ENCODE measurements around the gene SLC30A9.

Gene SLC30A9

GRCh38 chr4:41977709-41978108 lies 12.6 kb upstream of the SLC30A9 start:
- Histone ChIP-seq H3K4me3 (ENCODE audit: low read depth, low read length) (no peak overlapping the region), H3K27ac (no peak overlapping the region), H3K9me3 (ENCODE audit: severe bottlenecking) (no peaks in the 10 kb centered on the region), H3K36me3 (no peaks in the 10 kb centered on the region), H3K27me3 (ENCODE audit: insufficient read depth, low read depth, severe bottlenecking) (no peaks in the 10 kb centered on the region)
- no peak for DNase-seq
- TF ChIP-seq CTCF (IDR thresholded peaks at IDR 0.05; ENCODE audit: low read depth, low read length): no peak

GRCh38 chr4:41981456-41981855 lies 8.9 kb upstream of the SLC30A9 start, which contains the start of gene DCAF4L1:
Gene DCAF4L1 (plus strand): TSS chr4:41981756. CDS start chr4:41981793, 37 bp downstream.
- no peak for DNase-seq
- H3K27me3 ChIP-seq (ENCODE audit: insufficient read depth, low read depth, severe bottlenecking): no peaks in the 10 kb centered on the region
- no peaks in the 10 kb centered on the region for H3K9me3 ChIP-seq (ENCODE audit: severe bottlenecking)
- H3K27ac ChIP-seq: no peak within 1 kb of the TSS
- H3K4me3 ChIP-seq (ENCODE audit: low read depth, low read length): no peak within 1 kb of the TSS
- no peaks in the 10 kb centered on the region for H3K36me3 ChIP-seq
- TF ChIP-seq CTCF (IDR thresholded peaks at IDR 0.05; ENCODE audit: low read depth, low read length): no peak

GRCh38 chr4:41982716-41983115 lies 7.6 kb upstream of the SLC30A9 start:
- H3K4me3 ChIP-seq (ENCODE audit: low read depth, low read length): no peak overlapping the region
- no peaks in the 10 kb centered on the region for H3K27me3 ChIP-seq (ENCODE audit: insufficient read depth, low read depth, severe bottlenecking)
- H3K36me3 ChIP-seq: no peaks in the 10 kb centered on the region
- no peak for TF ChIP-seq CTCF (IDR thresholded peaks at IDR 0.05; ENCODE audit: low read depth, low read length)
- H3K9me3 ChIP-seq (ENCODE audit: severe bottlenecking): no peaks in the 10 kb centered on the region
- H3K27ac ChIP-seq: no peak overlapping the region
- DNase-seq: no peak

GRCh38 chr4:41985151-41985550 lies 5.2 kb upstream of the SLC30A9 start:
- H3K9me3 ChIP-seq (ENCODE audit: severe bottlenecking): no peaks in the 10 kb centered on the region
- no peak for TF ChIP-seq CTCF (IDR thresholded peaks at IDR 0.05; ENCODE audit: low read depth, low read length)
- H3K4me3 ChIP-seq (ENCODE audit: low read depth, low read length): no peak overlapping the region
- no peak overlapping the region for H3K27ac ChIP-seq
- DNase-seq: no peak
- H3K36me3 ChIP-seq: no peaks in the 10 kb centered on the region
- H3K27me3 ChIP-seq (ENCODE audit: insufficient read depth, low read depth, severe bottlenecking): no peaks in the 10 kb centered on the region

- Histone ChIP-seq H3K9me3 (ENCODE audit: severe bottlenecking) (no peaks in the 10 kb centered on the region), H3K27me3 (ENCODE audit: insufficient read depth, low read depth, severe bottlenecking) (no peaks in the 10 kb centered on the region), H3K36me3 (peaks cover 5% of the 10 kb centered on the region), H3K27ac (peak overlapping the region; percentile 88), H3K4me3 (ENCODE audit: low read depth, low read length) (peak overlapping the region; percentile 95)
- no peak for DNase-seq
- TF ChIP-seq CTCF (IDR thresholded peaks at IDR 0.05; ENCODE audit: low read depth, low read length): no peak
Observed at GRCh38 chr4:41989994-41990364, 351 bp upstream of the SLC30A9 start.
